GM23248 (cell line): ENCODE data around the gene KRT36.

Experiments
- EZH2 ChIP-seq: fragments of 200-600 bp; sonication (generic); IDR thresholded peaks from 2 replicates; pipeline ENCODE4 v1.6.1; 2018; ENCODE audit warnings: antibody characterized with exemption, mild to moderate bottlenecking; ENCODE audit not compliant: insufficient read depth, poor library complexity, severe bottlenecking
- EZH2phosphoT487 ChIP-seq: fragments of 200-600 bp; sonication (generic); IDR thresholded peaks from 2 replicates; pipeline ENCODE4 v1.6.1; 2018; ENCODE audit warnings: antibody characterized with exemption, moderate library complexity, mild to moderate bottlenecking, low read depth; ENCODE audit not compliant: insufficient read depth

DNA sequence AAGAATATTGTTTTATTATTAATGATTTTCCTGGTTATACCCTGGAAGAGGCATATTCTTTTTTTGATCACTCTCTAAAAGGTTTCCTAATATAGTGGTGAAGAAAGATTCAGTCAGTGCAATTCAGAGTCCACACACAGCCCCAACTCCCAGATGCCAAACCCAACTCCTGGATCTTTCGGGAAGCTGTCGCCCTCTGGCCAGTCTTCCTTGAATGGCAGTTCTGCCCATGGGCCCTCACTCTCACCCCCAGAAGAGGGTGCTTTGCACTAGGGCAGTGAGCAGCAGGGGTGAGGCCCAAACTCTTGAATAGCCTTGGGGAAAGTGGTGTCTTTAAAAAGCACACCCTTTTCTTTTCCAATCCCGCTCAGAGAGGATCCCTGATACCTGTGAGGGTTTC lies 33.5 kb downstream of the KRT36 start:
- no peak for TF ChIP-seq EZH2
- TF ChIP-seq EZH2phosphoT487, result no peak
